HG02970 (cell line): ENCODE data around the gene UQCC3.
"Not testable (repeated sequence)": the region's sequence is repeated elsewhere in the genome, so short reads cannot be mapped to it uniquely, and the experiment has no call there.

Source experiments
- ATAC-seq: cut with Tn5 transposase; IDR thresholded peaks from one replicate; pipeline ENCODE4 v1.9.1; 2021; ENCODE audit warnings: mild to moderate bottlenecking, moderate library complexity, moderate number of reproducible peaks; ENCODE audit not compliant: unreplicated experiment, low FRiP score

UQCC3 gene

DNA sequence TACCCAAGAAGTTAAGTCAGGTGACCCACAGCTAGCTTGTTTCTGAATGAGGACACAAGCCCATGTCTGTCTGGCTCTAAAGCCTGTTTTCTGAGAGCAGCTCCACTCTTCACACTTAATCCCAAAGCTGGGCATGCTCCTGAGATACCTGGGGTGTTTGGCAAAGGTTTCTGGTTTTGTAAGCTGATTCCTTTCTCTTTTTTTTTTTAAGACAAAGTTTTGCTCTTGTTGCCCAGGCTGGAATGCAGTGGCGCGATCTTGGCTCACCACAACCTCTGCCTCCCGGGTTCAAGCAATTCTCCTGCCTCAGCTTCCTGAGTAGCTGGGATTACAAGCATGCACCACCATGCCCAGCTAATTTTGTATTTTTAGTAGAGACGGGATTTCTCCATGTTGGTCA, 22.2 kb downstream of the UQCC3 start:
- ATAC-seq: not testable (repeated sequence)

DNA sequence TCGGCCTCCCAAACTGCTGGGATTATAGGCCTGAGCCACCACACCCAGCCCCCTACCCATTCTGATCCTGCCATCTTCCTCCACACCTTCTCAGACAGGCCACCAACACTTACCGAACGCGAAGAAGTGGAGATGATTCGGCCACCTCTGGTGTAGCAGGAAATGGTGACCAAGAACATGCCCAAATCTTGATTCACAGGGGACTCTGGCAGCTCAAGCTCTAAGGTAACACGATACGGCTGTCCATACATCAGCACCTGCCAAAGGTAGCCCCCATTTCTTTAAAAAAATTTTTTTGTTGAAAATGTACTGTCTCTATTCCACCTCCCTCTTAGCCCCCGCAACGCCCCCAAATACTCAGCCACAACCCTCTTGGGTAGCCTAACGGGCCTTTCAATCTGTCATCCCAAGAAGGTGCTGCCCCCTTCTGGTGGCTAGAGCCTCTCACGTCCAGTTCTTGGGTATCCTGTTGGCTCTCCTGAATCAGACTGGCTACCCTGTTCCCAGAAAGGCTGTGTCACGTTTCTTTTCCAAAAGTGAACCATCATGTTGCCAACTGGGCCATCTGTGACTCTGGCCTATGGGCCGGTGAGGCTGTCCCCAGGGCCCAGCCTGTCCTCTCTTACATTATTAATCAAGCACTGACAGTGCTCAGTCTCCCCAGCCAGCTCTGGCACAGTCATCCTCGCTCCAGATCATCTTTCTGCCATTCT, 23.1 kb downstream of the UQCC3 start:
- ATAC-seq: no peak

DNA sequence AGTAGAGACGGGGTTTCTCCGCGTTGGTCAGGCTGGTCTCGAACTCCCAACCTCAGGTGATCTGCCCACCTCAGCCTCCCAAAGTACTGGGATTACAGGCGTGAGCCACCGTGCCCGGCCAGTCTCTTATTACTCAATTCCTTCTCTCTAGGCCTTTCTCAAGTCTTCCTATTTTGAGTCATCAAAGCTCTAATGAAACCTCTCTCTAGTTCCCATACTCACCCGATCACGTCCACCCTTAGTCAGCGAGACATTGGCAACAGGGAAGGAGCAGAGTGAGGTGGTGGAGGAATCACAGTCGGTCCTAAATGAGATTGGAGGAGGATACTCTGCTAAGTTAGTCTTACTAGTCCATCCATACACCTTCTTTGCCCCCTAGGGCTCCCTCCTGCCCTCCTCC, 30.8 kb downstream of the UQCC3 start:
- ATAC-seq: no peak

DNA sequence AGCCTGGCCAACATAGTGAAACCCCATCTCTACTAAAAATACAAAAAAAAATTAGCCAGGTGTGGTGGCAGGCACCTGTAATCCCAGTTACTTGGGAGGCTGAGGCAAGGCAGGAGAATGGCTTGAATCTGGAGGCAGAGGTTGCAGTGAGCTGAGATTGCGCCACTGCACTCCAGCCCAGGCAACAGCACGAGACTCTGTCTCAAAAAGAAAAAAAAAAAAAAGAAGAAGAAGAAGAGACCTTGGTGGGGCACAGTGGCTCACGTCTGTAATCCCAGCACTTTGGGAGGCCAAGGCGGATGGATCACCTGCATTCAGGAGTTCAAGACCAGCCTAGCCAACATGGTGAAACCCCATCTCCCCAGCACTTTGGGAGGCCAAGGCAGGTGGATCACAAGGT, 32.4 kb downstream of the UQCC3 start:
- not testable (repeated sequence) for ATAC-seq

DNA sequence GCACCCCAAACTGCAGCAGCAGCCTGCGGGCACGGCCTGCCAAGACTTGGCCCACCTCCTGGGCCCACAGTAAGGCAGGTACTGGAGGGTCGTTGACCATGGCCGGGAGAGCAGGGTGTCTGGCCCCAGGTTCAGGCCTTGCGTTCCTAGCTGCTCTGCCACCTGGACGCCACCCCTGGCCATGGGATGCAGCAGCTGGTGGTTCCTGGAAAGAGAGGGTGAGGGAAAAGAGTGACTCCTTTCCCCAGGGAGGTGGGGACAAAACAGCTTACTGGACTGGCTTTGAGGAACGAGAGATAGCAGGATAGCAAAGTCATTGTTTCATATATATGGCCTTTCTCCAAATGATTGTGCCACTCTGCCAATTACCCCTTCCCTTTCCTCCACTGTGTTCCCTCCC, 33.9 kb downstream of the UQCC3 start:
- ATAC-seq: no peak

DNA sequence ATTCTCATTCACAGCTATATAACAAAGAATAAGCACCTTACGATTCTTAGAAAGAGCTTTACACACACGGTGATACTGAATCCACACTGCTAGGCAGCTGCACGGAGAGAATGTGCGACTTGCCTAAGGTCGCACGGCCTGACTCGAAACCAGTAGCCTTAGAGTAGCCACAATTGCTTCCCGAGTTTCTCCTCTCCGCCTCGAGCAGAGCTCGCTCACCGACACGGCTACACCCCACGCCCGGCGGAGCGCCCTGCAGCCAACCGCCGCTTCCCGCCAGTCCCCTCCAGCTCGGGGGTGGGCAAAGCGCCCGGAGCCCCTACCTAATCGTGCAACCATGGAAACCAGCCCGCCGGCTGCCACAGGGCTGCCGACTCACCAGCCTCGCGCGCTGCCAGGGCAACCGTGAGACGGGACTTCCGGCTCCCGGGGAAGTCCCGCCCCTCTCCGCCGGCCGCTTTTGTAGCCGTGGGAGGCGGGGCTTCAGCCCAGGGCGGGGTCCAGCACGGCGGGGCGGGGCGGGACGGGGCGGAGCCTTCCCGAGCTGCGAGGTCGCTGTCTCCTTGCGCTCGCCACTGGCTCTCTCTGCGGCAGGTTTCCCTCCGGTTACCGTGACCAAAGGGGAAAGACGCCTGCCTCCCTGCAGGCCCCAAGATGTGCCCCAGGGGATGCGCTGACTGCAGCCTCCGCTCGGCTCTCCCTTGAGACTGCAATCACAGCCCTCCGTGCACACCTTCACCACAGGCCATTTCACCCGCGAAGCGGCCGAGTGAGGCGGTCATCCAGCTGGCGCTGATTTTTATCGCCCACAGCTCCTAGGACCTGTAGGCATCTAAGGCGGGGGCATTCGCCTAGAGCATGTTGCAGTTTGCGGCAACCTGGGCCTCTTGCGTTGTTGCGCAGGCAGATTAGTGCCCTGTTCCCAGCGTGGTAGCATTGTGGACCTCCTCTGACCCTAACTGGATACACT, 34.7 kb downstream of the UQCC3 start:
- ATAC-seq: peak; percentile 59

DNA sequence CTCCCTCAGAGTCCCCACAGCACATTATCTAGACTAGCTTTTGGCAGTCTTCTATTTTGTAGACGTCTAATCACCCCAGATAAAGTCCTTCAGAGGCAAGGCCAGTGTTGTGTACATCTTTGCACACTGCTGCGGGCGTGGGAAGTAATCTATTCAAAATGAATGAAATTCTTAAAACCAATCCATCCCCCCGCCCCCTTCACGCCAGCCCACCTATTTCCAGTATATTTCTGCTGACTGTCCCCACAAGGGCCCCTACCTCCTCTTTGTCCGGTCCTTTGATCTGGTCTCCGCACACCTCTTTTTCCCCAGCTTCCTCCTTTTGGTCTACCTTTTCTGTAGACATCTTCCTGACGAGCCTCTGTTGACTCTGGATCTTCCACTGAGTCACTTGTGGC, 35.4 kb downstream of the UQCC3 start:
- no peak for ATAC-seq

DNA sequence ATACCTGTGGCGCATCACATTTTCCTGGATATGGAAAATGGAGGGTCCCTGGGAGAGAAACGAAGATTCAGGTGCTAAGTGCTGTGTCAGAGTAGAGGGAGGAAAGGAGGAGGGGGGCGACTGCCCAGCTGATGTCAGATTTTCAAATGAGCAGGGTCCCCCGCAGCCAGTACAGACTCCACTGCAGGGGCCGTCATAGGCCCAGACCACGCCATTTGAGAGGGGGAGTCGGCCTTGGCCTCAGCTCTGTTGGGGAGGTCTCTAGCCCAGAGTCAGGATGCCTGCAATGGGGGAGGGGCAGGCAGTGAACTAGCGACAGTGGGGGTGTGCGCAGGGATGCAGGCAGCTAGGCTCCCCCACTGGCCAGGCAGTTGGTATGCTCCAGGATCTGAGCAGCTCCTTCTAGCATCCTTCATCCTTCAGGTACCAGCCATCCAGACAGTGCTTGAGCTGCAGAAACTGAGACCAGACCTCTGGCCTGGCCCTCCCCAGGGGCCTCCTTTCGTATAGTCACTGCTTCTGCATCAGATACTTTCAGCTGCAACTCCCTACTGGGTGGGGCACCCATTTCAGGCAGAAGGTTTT, 35.9 kb downstream of the UQCC3 start, which contains the start of the genes BSCL2 and GNG3:
Gene BSCL2 (minus strand): TSS at position 148 of the 585 bp plus-strand sequence. CDS start 229 bp downstream, outside the sequence.
Gene GNG3 (plus strand): TSS at position 400 of the 585 bp plus-strand sequence. CDS start 620 bp downstream, outside the sequence.
- ATAC-seq: no peak

DNA sequence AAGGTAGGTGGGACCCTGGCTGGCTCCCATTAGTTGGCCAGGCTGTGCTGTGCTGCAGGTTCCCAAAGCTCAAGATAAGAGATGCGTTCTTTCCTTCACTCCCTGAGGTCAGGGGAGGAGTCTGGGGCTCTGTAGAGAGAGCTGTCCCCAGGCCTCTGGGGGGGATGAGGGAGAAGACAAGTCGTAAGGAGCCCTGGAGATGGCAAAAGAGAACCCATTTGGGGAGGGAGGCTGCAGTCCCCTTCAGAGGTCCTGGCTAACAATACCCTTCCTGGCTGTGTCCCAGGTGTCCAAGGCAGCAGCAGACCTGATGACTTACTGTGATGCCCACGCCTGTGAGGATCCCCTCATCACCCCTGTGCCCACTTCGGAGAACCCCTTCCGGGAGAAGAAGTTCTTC, 36.9 kb downstream of the UQCC3 start:
- no peak for ATAC-seq

DNA sequence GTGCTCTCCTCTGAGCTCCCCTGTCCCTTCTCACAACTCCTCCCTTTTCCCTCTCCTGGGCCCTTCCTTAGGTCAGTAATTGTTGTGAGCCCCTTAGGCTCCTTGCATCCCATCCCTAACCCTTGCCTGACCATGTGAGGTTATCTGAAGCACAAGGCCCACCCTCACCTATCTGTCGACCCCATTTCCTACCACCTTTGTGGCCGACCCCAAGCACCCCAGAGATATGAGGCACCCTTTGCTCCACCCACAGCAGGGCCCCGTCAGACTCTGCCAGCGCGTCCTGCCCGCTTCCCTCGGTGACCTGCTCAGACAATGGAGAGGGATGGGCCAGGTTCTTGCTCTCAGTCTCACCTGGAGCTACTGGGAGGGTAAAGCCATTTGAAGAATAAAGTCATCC, 37.3 kb downstream of the UQCC3 start:
- ATAC-seq: no peak

DNA sequence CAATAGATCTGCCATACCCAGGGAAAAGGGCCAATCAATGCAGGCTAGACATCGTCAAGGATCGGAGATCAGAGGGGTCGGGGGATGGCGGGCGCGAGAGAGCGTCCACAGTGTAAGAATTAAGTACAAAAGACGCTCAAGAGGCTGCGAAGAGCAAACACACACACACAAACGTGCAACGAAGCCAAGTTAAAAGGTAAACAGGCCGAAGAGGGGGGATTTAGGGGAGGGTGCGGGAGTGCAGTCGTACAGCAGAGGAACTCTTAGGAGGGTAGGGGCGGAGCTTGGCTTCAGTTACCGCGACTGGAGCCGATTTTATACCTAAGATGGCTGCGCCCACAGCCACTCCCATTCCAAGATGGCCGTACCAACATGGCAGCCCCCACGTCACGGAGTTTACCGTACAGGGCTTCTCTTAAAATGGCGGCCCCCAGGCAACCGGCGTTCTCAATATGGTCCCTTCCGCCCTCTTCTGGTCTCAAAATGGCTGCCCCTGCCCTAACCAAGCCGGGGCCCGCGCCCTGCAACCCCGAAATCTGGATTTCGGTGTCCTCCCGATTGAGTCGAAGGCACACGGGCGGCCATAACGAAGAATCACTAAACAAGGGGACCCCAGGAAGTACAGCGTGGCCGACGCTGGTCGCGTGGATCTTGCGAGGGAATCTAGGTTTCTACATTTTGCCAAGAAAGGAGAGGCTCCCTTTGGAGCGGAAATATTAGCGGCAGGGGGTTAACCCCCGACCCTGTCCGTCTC, 38.0 kb downstream of the UQCC3 start:
- peak; percentile 74 for ATAC-seq

DNA sequence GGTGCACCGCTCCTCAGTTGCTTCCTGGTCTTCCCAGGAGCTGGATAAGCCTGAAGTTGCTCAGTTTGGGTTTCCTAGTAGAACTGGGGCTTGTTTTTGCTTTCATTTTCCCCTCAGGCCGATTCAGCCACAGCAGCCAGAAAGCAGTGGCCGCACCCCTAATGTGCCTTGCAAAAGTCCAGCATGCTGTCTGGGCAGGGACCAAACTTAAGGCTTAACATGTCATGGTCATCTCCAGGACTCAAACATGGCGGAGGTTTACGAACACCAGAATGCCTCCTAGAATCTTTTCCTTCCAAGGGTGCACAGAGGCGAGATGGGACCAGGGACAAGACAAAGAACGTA, 38.5 kb downstream of the UQCC3 start:
- no peak for ATAC-seq

DNA sequence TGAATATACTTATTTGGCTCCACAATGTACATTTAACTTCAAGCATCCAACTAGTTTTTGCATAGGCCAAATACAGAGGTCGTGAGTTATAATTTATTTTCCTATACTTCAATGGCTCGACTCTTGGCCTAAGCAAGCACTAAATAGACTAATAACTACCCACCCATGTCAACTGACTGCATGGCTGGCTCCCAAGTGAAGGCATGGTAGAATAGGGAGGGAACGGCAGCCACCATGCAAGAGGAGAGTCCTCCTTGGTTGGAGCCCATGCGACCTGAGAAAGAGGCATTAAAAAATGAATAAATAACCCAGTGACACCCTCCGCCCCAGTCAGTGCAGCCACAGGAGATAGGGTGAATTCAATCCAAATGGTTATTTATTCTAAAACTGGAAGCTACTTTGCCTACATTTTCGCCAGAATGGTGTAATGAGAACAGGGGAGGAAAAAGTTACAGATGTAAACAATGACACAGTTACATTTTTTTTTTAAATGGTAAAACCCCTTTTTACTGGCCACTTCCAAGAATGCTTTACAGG, 40.9 kb downstream of the UQCC3 start:
- no peak for ATAC-seq

DNA sequence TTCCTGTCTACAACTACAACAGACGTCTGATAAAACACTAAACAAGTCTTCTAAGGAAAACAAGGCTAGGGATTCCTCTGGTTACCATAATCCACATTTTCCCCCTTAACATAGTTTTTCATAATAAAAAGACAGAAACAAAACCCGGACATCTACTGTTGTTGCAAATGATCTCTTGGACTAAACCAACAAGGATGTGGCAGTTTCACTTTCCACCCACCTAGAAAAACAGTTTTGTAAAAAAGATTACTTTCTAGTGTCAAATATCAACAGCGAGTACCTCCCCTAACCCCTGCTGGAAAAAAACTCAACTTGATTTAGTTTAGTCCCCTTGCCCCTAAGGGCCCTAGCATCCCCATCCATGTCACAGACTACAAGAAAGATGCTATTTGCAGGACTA, 41.4 kb downstream of the UQCC3 start:
- ATAC-seq: no peak

DNA sequence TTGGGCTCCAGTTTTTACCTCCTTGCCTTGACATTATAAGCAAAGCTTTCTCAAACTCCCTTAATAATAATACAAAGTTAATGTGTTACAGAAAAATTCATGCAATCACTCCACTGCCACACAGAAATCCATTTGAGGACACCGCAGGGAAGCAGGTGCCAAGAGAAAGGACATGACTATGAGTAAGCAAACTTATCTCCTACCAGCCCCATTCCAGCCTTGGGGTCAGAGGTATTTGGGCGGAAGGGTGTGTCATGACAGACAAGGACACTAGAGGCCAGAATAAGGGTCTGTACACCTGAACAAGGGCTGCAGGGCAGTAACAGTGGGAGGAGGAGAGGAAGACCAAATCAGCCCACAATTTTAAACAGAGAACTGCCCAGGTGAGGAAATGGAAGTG, 41.9 kb downstream of the UQCC3 start:
- ATAC-seq: no peak

DNA sequence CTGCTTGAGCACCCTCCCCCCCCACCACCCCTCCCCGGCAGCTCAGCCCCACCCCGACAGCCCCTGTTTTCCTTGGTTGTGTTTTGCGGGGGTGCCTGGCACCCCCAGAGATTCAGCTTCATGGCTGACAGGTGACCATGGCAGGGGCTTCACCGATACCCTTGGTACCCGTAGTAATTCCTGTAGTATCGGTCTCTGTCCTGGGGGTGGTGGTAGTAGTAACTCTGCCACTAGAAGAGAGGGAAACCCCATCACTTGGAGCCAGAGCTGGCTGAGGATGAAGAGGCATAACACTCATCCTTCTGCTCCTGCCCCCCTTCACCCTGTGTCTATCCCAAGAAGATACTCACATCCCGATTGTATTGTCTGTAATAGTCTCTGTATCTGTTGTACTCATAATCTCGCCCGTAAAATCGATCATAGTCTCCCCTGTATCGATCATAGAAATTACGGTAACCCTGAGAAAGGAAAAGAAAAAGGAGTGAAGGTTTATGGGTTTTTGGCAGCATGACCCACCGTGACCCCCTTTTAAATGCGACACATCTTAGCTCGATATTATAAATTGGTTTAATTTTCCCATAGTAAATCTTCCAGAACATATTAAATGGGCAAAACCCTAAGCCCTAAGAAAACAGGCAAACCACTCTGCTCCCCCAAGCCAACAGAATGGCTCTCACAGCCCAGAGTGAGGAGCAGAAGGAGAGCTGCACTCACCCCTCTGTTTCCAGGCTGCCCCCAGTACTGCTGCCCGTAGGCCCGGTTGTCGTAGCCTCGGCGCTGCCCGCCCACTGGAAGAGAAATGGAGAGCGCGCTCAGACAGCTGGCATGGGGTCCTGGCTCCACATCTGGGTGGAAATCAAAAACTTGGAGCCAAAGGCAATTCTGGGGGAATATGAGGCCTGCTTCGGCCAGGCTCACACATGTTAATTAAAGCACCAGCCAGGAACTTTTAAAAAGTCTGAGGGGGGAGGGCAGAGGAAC, 44.0 kb downstream of the UQCC3 start:
- ATAC-seq: no peak

DNA sequence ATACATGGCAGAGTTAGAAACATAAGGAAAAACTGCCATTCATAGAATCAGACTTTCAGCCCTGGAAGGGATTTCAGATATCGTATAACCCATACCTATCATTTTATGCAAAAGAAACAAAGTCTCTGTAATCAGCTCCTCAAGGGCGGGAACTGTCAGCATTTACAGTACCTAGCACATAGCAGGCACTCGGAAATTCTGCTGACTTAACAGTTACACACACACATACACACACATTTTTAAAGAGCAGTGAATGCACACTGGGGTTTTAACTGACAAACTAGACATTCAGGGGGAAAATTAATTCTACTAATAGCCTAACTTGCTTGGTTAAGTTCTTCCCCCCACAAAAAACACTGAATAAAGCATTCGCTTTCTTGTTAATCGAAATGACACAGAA, 44.7 kb downstream of the UQCC3 start:
- no peak for ATAC-seq

DNA sequence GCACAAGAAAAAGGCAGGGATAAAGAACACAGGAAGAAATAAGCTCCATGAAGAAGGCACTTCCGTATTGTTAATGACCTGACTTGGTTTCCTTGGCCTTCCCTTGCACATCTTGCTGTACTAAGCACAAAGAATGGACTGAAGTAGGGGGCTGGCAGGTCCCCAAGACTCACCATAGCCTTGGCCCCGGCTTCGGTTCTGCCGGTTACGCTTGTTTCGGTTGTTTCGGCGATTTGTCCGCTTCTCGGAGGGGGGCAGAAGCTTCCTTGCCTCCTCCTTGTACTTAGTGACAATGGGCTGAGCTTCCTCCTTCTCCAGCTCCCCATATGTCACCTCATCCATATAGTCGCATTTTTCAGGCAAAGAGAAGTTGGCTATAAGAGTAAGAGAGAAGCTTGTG, 45.3 kb downstream of the UQCC3 start:
- ATAC-seq: no peak
